Measurements from ENCODE around the gene HAND2. TPM values are rescaled to one million over a fixed set of nuclear protein-coding genes. Genes with fewer than 3 reads are reported as not detected.

HAND2 gene
- polyA plus RNA-seq = 1 to 10 TPM; 1.4 to 2.0 TPM

- H3K4me3 ChIP-seq (ENCODE audit: low read depth in 1 of 2, low read length in 2 of 2) = peak within 1 kb of the TSS; percentile 23 to 45
- 3% methylated on average over 77 to 81 of the region's 81 CpGs for WGBS, 2 donors
- peak within 1 kb of the TSS in 1 of 2 donors; percentile 76 for H3K27ac ChIP-seq (ENCODE audit: low read depth in 2 of 2, low read length in 1 of 2)
- H3K4me1 ChIP-seq (ENCODE audit: control insufficient read depth in 2 of 2, insufficient read depth in 2 of 2, low read length in 1 of 2) = peaks cover 4 to 6% of the 10 kb centered on the region in 2 donors
- H3K27me3 ChIP-seq (ENCODE audit: control insufficient read depth in 1 of 2, insufficient read depth in 2 of 2, low read length in 2 of 2) = peaks cover 6 to 51% of the 10 kb centered on the region in 2 donors
- peaks cover 0 to 7% of the 10 kb centered on the region in 2 donors for H3K9me3 ChIP-seq (ENCODE audit: control insufficient read depth in 2 of 2, insufficient read depth in 1 of 2, low read depth in 1 of 2, low read length in 1 of 2)
- H3K36me3 ChIP-seq (ENCODE audit: control insufficient read depth in 2 of 2, insufficient read depth in 2 of 2, low read length in 1 of 2) = no peaks in the 10 kb centered on the region
Measured at GRCh38 chr4:173529477-173530325, at the start of gene HAND2. Gene HAND2, minus strand, starts transcription at chr4:173530229. Its CDS starts 940 bp downstream, at chr4:173529289.

- no peaks in the 10 kb centered on the region for H3K36me3 ChIP-seq (ENCODE audit: control insufficient read depth in 2 of 2, insufficient read depth in 2 of 2, low read length in 1 of 2)
- H3K4me1 ChIP-seq (ENCODE audit: control insufficient read depth in 2 of 2, insufficient read depth in 2 of 2, low read length in 1 of 2) = no peaks in the 10 kb centered on the region
- H3K4me3 ChIP-seq (ENCODE audit: low read depth in 1 of 2, low read length in 2 of 2) = no peak overlapping the region
- 63 to 72% methylated on average over 7 of the region's 7 CpGs for WGBS, 2 donors
- no peaks in the 10 kb centered on the region for H3K27me3 ChIP-seq (ENCODE audit: control insufficient read depth in 1 of 2, insufficient read depth in 2 of 2, low read length in 2 of 2)
- H3K27ac ChIP-seq (ENCODE audit: low read depth in 2 of 2, low read length in 1 of 2) = no peak overlapping the region
- no peaks in the 10 kb centered on the region for H3K9me3 ChIP-seq (ENCODE audit: control insufficient read depth in 2 of 2, insufficient read depth in 1 of 2, low read depth in 1 of 2, low read length in 1 of 2)
Measured at GRCh38 chr4:173578956-173579355, 48.9 kb upstream of the HAND2 start.

- Histone ChIP-seq H3K36me3 (ENCODE audit: control insufficient read depth in 2 of 2, insufficient read depth in 2 of 2, low read length in 1 of 2) (no peaks in the 10 kb centered on the region), H3K4me1 (ENCODE audit: control insufficient read depth in 2 of 2, insufficient read depth in 2 of 2, low read length in 1 of 2) (no peaks in the 10 kb centered on the region), H3K9me3 (ENCODE audit: control insufficient read depth in 2 of 2, insufficient read depth in 1 of 2, low read depth in 1 of 2, low read length in 1 of 2) (no peaks in the 10 kb centered on the region), H3K27me3 (ENCODE audit: control insufficient read depth in 1 of 2, insufficient read depth in 2 of 2, low read length in 2 of 2) (no peaks in the 10 kb centered on the region), H3K4me3 (ENCODE audit: low read depth in 1 of 2, low read length in 2 of 2) (no peak overlapping the region), H3K27ac (ENCODE audit: low read depth in 2 of 2, low read length in 1 of 2) (no peak overlapping the region)
- WGBS, 2 donors = 82 to 83% methylated on average over 5 of the region's 5 CpGs
Measured at GRCh38 chr4:173577963-173578362, 47.9 kb upstream of the HAND2 start.

GRCh38 chr4:173575482-173576152 is 45.6 kb upstream of the HAND2 start:
- Histone ChIP-seq H3K27me3 (ENCODE audit: control insufficient read depth in 1 of 2, insufficient read depth in 2 of 2, low read length in 2 of 2) (no peaks in the 10 kb centered on the region), H3K4me1 (ENCODE audit: control insufficient read depth in 2 of 2, insufficient read depth in 2 of 2, low read length in 1 of 2) (no peaks in the 10 kb centered on the region), H3K36me3 (ENCODE audit: control insufficient read depth in 2 of 2, insufficient read depth in 2 of 2, low read length in 1 of 2) (no peaks in the 10 kb centered on the region), H3K9me3 (ENCODE audit: control insufficient read depth in 2 of 2, insufficient read depth in 1 of 2, low read depth in 1 of 2, low read length in 1 of 2) (no peaks in the 10 kb centered on the region), H3K27ac (ENCODE audit: low read depth in 2 of 2, low read length in 1 of 2) (no peak overlapping the region), H3K4me3 (ENCODE audit: low read depth in 1 of 2, low read length in 2 of 2) (no peak overlapping the region)
- 77 to 88% methylated on average over 5 of the region's 5 CpGs for WGBS, 2 donors

- 32 to 44% methylated on average over 1 of the region's 1 CpG for WGBS, 2 donors
- Histone ChIP-seq H3K4me3 (ENCODE audit: low read depth in 1 of 2, low read length in 2 of 2) (no peak overlapping the region), H3K27ac (ENCODE audit: low read depth in 2 of 2, low read length in 1 of 2) (no peak overlapping the region), H3K36me3 (ENCODE audit: control insufficient read depth in 2 of 2, insufficient read depth in 2 of 2, low read length in 1 of 2) (no peaks in the 10 kb centered on the region), H3K27me3 (ENCODE audit: control insufficient read depth in 1 of 2, insufficient read depth in 2 of 2, low read length in 2 of 2) (no peaks in the 10 kb centered on the region), H3K9me3 (ENCODE audit: control insufficient read depth in 2 of 2, insufficient read depth in 1 of 2, low read depth in 1 of 2, low read length in 1 of 2) (no peaks in the 10 kb centered on the region), H3K4me1 (ENCODE audit: control insufficient read depth in 2 of 2, insufficient read depth in 2 of 2, low read length in 1 of 2) (no peaks in the 10 kb centered on the region)
Measured at GRCh38 chr4:173573725-173574124, 43.7 kb upstream of the HAND2 start.

GRCh38 chr4:173573286-173573685 is 43.3 kb upstream of the HAND2 start:
- Histone ChIP-seq H3K27me3 (ENCODE audit: control insufficient read depth in 1 of 2, insufficient read depth in 2 of 2, low read length in 2 of 2) (no peaks in the 10 kb centered on the region), H3K27ac (ENCODE audit: low read depth in 2 of 2, low read length in 1 of 2) (no peak overlapping the region), H3K4me3 (ENCODE audit: low read depth in 1 of 2, low read length in 2 of 2) (no peak overlapping the region), H3K4me1 (ENCODE audit: control insufficient read depth in 2 of 2, insufficient read depth in 2 of 2, low read length in 1 of 2) (no peaks in the 10 kb centered on the region), H3K9me3 (ENCODE audit: control insufficient read depth in 2 of 2, insufficient read depth in 1 of 2, low read depth in 1 of 2, low read length in 1 of 2) (no peaks in the 10 kb centered on the region), H3K36me3 (ENCODE audit: control insufficient read depth in 2 of 2, insufficient read depth in 2 of 2, low read length in 1 of 2) (no peaks in the 10 kb centered on the region)
- 55 to 58% methylated on average over 4 of the region's 4 CpGs for WGBS, 2 donors

- Histone ChIP-seq H3K4me3 (ENCODE audit: low read depth in 1 of 2, low read length in 2 of 2) (no peak overlapping the region), H3K36me3 (ENCODE audit: control insufficient read depth in 2 of 2, insufficient read depth in 2 of 2, low read length in 1 of 2) (no peaks in the 10 kb centered on the region), H3K27ac (ENCODE audit: low read depth in 2 of 2, low read length in 1 of 2) (no peak overlapping the region), H3K4me1 (ENCODE audit: control insufficient read depth in 2 of 2, insufficient read depth in 2 of 2, low read length in 1 of 2) (no peaks in the 10 kb centered on the region), H3K27me3 (ENCODE audit: control insufficient read depth in 1 of 2, insufficient read depth in 2 of 2, low read length in 2 of 2) (no peaks in the 10 kb centered on the region), H3K9me3 (ENCODE audit: control insufficient read depth in 2 of 2, insufficient read depth in 1 of 2, low read depth in 1 of 2, low read length in 1 of 2) (no peaks in the 10 kb centered on the region)
- 65 to 66% methylated on average over 3 of the region's 3 CpGs for WGBS, 2 donors
Measured at GRCh38 chr4:173572493-173573129, 42.6 kb upstream of the HAND2 start.

- WGBS, 2 donors = 35 to 54% methylated on average over 2 of the region's 2 CpGs
- H3K4me1 ChIP-seq (ENCODE audit: control insufficient read depth in 2 of 2, insufficient read depth in 2 of 2, low read length in 1 of 2) = no peaks in the 10 kb centered on the region
- H3K4me3 ChIP-seq (ENCODE audit: low read depth in 1 of 2, low read length in 2 of 2) = no peak overlapping the region
- H3K9me3 ChIP-seq (ENCODE audit: control insufficient read depth in 2 of 2, insufficient read depth in 1 of 2, low read depth in 1 of 2, low read length in 1 of 2) = no peaks in the 10 kb centered on the region
- H3K36me3 ChIP-seq (ENCODE audit: control insufficient read depth in 2 of 2, insufficient read depth in 2 of 2, low read length in 1 of 2) = no peaks in the 10 kb centered on the region
- H3K27me3 ChIP-seq (ENCODE audit: control insufficient read depth in 1 of 2, insufficient read depth in 2 of 2, low read length in 2 of 2) = no peaks in the 10 kb centered on the region
- no peak overlapping the region for H3K27ac ChIP-seq (ENCODE audit: low read depth in 2 of 2, low read length in 1 of 2)
Measured at GRCh38 chr4:173571620-173572019, 41.6 kb upstream of the HAND2 start.

- no peaks in the 10 kb centered on the region for H3K4me1 ChIP-seq (ENCODE audit: control insufficient read depth in 2 of 2, insufficient read depth in 2 of 2, low read length in 1 of 2)
- no peak overlapping the region for H3K4me3 ChIP-seq (ENCODE audit: low read depth in 1 of 2, low read length in 2 of 2)
- no peaks in the 10 kb centered on the region for H3K9me3 ChIP-seq (ENCODE audit: control insufficient read depth in 2 of 2, insufficient read depth in 1 of 2, low read depth in 1 of 2, low read length in 1 of 2)
- no peaks in the 10 kb centered on the region for H3K36me3 ChIP-seq (ENCODE audit: control insufficient read depth in 2 of 2, insufficient read depth in 2 of 2, low read length in 1 of 2)
- WGBS, 2 donors = 66 to 75% methylated on average over 2 of the region's 2 CpGs
- no peaks in the 10 kb centered on the region for H3K27me3 ChIP-seq (ENCODE audit: control insufficient read depth in 1 of 2, insufficient read depth in 2 of 2, low read length in 2 of 2)
- no peak overlapping the region for H3K27ac ChIP-seq (ENCODE audit: low read depth in 2 of 2, low read length in 1 of 2)
Measured at GRCh38 chr4:173565281-173565680, 35.3 kb upstream of the HAND2 start.
